IMR-90 (cell line): Measurements from ENCODE around the gene LARP1B. TPM values are rescaled to one million over a fixed set of nuclear protein-coding genes. Genes with fewer than 3 reads are reported as not detected.

Experiments
- ATAC-seq: fragments of 200-7000 bp; cut with Tn5 transposase; 2 replicates; pipeline ENCODE4 v1.9.1; 2020; ENCODE audit warnings: low read depth, mild to moderate bottlenecking, moderate library complexity
- BruUV-seq: library from RNA; stranded (reverse); fragments of 400-500 nt; replicated peaks from 2 replicates; lab custom pipeline; 2021; lab: Mats Ljungman, UMichigan
- CTCF ChIA-PET: fragments of 300-600 bp; formaldehyde crosslinking; extraction: SDS; loops from one replicate; lab custom pipeline; 2021; ENCODE audit warnings: antibody characterized with exemption; lab: Yijun Ruan, JAX
- POLR2A ChIA-PET: fragments of 300-600 bp; sonication (Branson Sonifier 250); formaldehyde crosslinking; loops from one replicate; lab custom pipeline; 2022; ENCODE audit warnings: antibody characterized with exemption; ENCODE audit not compliant: unreplicated experiment; lab: Charles Lee
- DNase-seq: peaks from one replicate; pipeline ENCODE4 v3.0.0; 2013
- H2AFZ ChIP-seq: replicated peaks from 2 replicates; pipeline ENCODE3; 2013; ENCODE audit warnings: low read length, mild to moderate bottlenecking; ENCODE audit not compliant: poor library complexity
- H2AK5ac ChIP-seq: 2 replicates; pipeline ENCODE4 v1.6.1; 2013; ENCODE audit warnings: low read depth, low read length, inconsistent platforms
- H2AK9ac ChIP-seq: replicated peaks from 2 replicates; pipeline ENCODE3; 2013; ENCODE audit warnings: mild to moderate bottlenecking, low read depth, low read length, moderate library complexity; ENCODE audit not compliant: poor library complexity
- H2BK120ac ChIP-seq: 2 replicates; pipeline ENCODE4 v1.6.1; 2013; ENCODE audit warnings: low read depth, low read length, inconsistent platforms
- H2BK15ac ChIP-seq: 3 replicates; pipeline ENCODE4 v1.6.1; 2013; ENCODE audit warnings: low read depth, low read length, inconsistent platforms
- H2BK20ac ChIP-seq: 2 replicates; pipeline ENCODE4 v1.6.1; 2013; ENCODE audit warnings: low read depth, mild to moderate bottlenecking, inconsistent platforms, low read length, moderate library complexity
- H2BK5ac ChIP-seq: 2 replicates; pipeline ENCODE4 v1.6.1; 2013; ENCODE audit warnings: mild to moderate bottlenecking, low read depth, low read length, inconsistent platforms; ENCODE audit not compliant: poor library complexity, severe bottlenecking
- H3K14ac ChIP-seq: replicated peaks from 2 replicates; pipeline ENCODE4 v1.6.1; 2013; ENCODE audit warnings: low read depth, low read length, inconsistent platforms
- H3K18ac ChIP-seq: 2 replicates; pipeline ENCODE4 v1.6.1; 2013; ENCODE audit warnings: low read depth, low read length, control low read depth
- H3K23ac ChIP-seq: 2 replicates; pipeline ENCODE4 v1.6.1; 2013; ENCODE audit warnings: low read depth, low read length, inconsistent platforms
- H3K27ac ChIP-seq: 2 replicates; pipeline ENCODE4 v1.5.1; 2013; ENCODE audit warnings: mild to moderate bottlenecking, control low read depth, low read length; ENCODE audit not compliant: insufficient read depth
- H3K27me3 ChIP-seq: 2 replicates; pipeline ENCODE4 v1.6.1; 2013; ENCODE audit warnings: low read length; ENCODE audit not compliant: control insufficient read depth, insufficient read depth
- H3K36me3 ChIP-seq: 2 replicates; pipeline ENCODE4 v1.6.1; 2013; ENCODE audit warnings: low read length, mixed read lengths; ENCODE audit not compliant: control insufficient read depth, insufficient read depth
- H3K4ac ChIP-seq: 2 replicates; pipeline ENCODE4 v1.6.1; 2013; ENCODE audit warnings: low read depth, low read length, inconsistent platforms
- H3K4me1 ChIP-seq: 2 replicates; pipeline ENCODE4 v1.6.1; 2013; ENCODE audit warnings: low read length, mixed read lengths; ENCODE audit not compliant: control insufficient read depth, insufficient read depth
- H3K4me2 ChIP-seq: 2 replicates; pipeline ENCODE4 v1.6.1; 2013; ENCODE audit warnings: low read depth, mild to moderate bottlenecking, control low read depth, low read length, moderate library complexity
- H3K4me3 ChIP-seq: 2 replicates; pipeline ENCODE4 v1.5.1; 2013; ENCODE audit warnings: low read depth, mild to moderate bottlenecking, control low read depth, low read length, moderate library complexity; ENCODE audit not compliant: insufficient read depth
- H3K56ac ChIP-seq: 2 replicates; pipeline ENCODE4 v1.6.1; 2013; ENCODE audit warnings: low read length, inconsistent platforms; ENCODE audit not compliant: insufficient read depth; ENCODE audit errors: extremely low read depth
- H3K79me1 ChIP-seq, 2 experiments: 2 replicates each; pipeline ENCODE4 v1.6.1; 2013; ENCODE audit warnings: low read length in 2 of 2, inconsistent platforms in 1 of 2, low read depth in 1 of 2
- H3K9ac ChIP-seq: 2 replicates; pipeline ENCODE4 v1.6.1; 2013; ENCODE audit warnings: low read depth, low read length, control low read depth
- H3K9me1 ChIP-seq: 2 replicates; pipeline ENCODE4 v1.6.1; 2013; ENCODE audit warnings: low read length, inconsistent platforms; ENCODE audit not compliant: insufficient read depth
- H3K9me3 ChIP-seq: 2 replicates; pipeline ENCODE4 v1.6.1; 2013; ENCODE audit warnings: low read length; ENCODE audit not compliant: control insufficient read depth, insufficient read depth
- H4K20me1 ChIP-seq: 2 replicates; pipeline ENCODE4 v1.6.1; 2013; ENCODE audit warnings: low read length, inconsistent platforms; ENCODE audit not compliant: insufficient read depth
- H4K5ac ChIP-seq: 2 replicates; pipeline ENCODE4 v1.6.1; 2013; ENCODE audit warnings: mild to moderate bottlenecking, low read depth, low read length, control low read depth
- H4K8ac ChIP-seq, 2 experiments: 2 replicates each; pipeline ENCODE4 v1.6.1; 2013; ENCODE audit warnings: low read depth in 2 of 2, low read length in 2 of 2, control low read depth in 1 of 2, inconsistent platforms in 1 of 2
- H4K91ac ChIP-seq: 2 replicates; pipeline ENCODE4 v1.6.1; 2013; ENCODE audit warnings: low read depth, low read length, inconsistent platforms; ENCODE audit not compliant: insufficient read depth
- BHLHE40 ChIP-seq: fragments of 150-350 bp; IDR thresholded peaks from 2 replicates; pipeline ENCODE4 v1.6.1; 2016; ENCODE audit warnings: mild to moderate bottlenecking, low read depth, low read length
- CEBPB ChIP-seq: IDR thresholded peaks from 2 replicates; pipeline ENCODE4 v1.6.1; 2012; ENCODE audit warnings: low read depth, low read length, improper control_type of control experiment
- CHD1 ChIP-seq: IDR thresholded peaks from 2 replicates; pipeline ENCODE4 v1.6.1; 2012; ENCODE audit warnings: low read depth, low read length, improper control_type of control experiment
- CTCF ChIP-seq: conservative IDR thresholded peaks from 2 replicates; pipeline ENCODE4 v1.5.1; 2012; ENCODE audit warnings: mild to moderate bottlenecking, low read depth, low read length, improper control_type of control experiment
- ELK1 ChIP-seq: fragments of 150-350 bp; IDR thresholded peaks from 2 replicates; pipeline ENCODE4 v1.6.1; 2016; ENCODE audit warnings: low read depth, mild to moderate bottlenecking, low read length, moderate library complexity, borderline replicate concordance
- FOS ChIP-seq: fragments of 150-350 bp; IDR thresholded peaks from 2 replicates; pipeline ENCODE4 v1.6.1; 2016; ENCODE audit warnings: low read depth, low read length
- MAFK ChIP-seq: IDR thresholded peaks from 2 replicates; pipeline ENCODE4 v1.6.1; 2012; ENCODE audit warnings: low read depth, low read length, improper control_type of control experiment
- MAZ ChIP-seq: IDR thresholded peaks from 2 replicates; pipeline ENCODE4 v1.6.1; 2012; ENCODE audit warnings: low read depth, mild to moderate bottlenecking, low read length, improper control_type of control experiment, moderate library complexity, borderline replicate concordance
- MXI1 ChIP-seq: IDR thresholded peaks from 2 replicates; pipeline ENCODE4 v1.6.1; 2012; ENCODE audit warnings: low read depth, mild to moderate bottlenecking, low read length, moderate library complexity, borderline replicate concordance
- NFE2L2 ChIP-seq: fragments of 150-350 bp; IDR thresholded peaks from 2 replicates; pipeline ENCODE4 v1.6.1; 2016; ENCODE audit warnings: low read depth, mild to moderate bottlenecking, low read length
- POLR2A ChIP-seq: IDR thresholded peaks from 2 replicates; pipeline ENCODE4 v1.6.1; 2012; ENCODE audit warnings: mild to moderate bottlenecking, low read depth, low read length
- RAD21 ChIP-seq: IDR thresholded peaks from 2 replicates; pipeline ENCODE4 v1.6.1; 2012; ENCODE audit warnings: low read length, improper control_type of control experiment
- RCOR1 ChIP-seq: IDR thresholded peaks from 2 replicates; pipeline ENCODE4 v1.6.1; 2012; ENCODE audit warnings: mild to moderate bottlenecking, low read length, improper control_type of control experiment; ENCODE audit not compliant: insufficient replicate concordance
- RFX5 ChIP-seq: IDR thresholded peaks from 2 replicates; pipeline ENCODE4 v1.8.0; 2012; ENCODE audit warnings: low read depth, mild to moderate bottlenecking, low read length, moderate library complexity
- USF2 ChIP-seq: fragments of 150-350 bp; IDR thresholded peaks from 2 replicates; pipeline ENCODE4 v1.6.1; 2017; ENCODE audit warnings: mild to moderate bottlenecking, antibody characterized with exemption, low read length, low read depth
- WGBS, 2 experiments: methylation state at CpG; one replicate each; pipeline versions ENCODE4 v1.1.5 to v1.1.7; 2013; ENCODE audit warnings: missing lambda C conversion rate in 2 of 2; ENCODE audit not compliant: insufficient read length in 1 of 2; ENCODE audit errors: extremely low coverage in 2 of 2; 5-methylcytosine and 5-hydroxymethylcytosine counted together
- dilution Hi-C: fragments of 300-500 bp; cut with HindIII; formaldehyde crosslinking; loops from one replicate; pipeline ENCODE4 v1.14.3; 2018; ENCODE audit warnings: low sequenced_read_pairs; ENCODE audit not compliant: unreplicated experiment
- in situ Hi-C: fragments of 300-500 bp; cut with MboI; formaldehyde crosslinking; loops from 3 replicates; pipeline ENCODE4 v1.14.3; 2019; ENCODE audit warnings: low sequenced_read_pairs, inconsistent platforms, mixed read lengths
- intact Hi-C: fragments of 100-400 bp; cut with micrococcal nuclease; formaldehyde crosslinking; loops from 2 replicates; pipeline ENCODE4 v1.10.0; 2022
- polyA plus RNA-seq, 3 experiments: library from polyadenylated mRNA; depleted of rRNA; stranded (reverse); fragments of >200 nt; gene quantifications; 2 replicates each; pipeline ENCODE4 v1.2.3, GENCODE V29; 2012; ENCODE audit warnings: low replicate concordance in 1 of 3
- total RNA-seq: library from RNA; depleted of rRNA; stranded (reverse); fragments of >200 nt; gene quantifications from 2 replicates; pipeline ENCODE4 v1.2.3, GENCODE V29; 2012

The LARP1B gene
- total and polyA plus RNA-seq, 2 of the 4 experiments (the other 2 are of a cell fraction): 8.8 to 11.1 TPM

- no peak overlapping the region for H2BK15ac ChIP-seq
- no peak overlapping the region for H4K91ac ChIP-seq
- H2BK120ac ChIP-seq: no peak overlapping the region
- H3K4me3 ChIP-seq: no peak overlapping the region
- H3K9ac ChIP-seq: no peak overlapping the region
- WGBS, 2 experiments: no CpG with 5 or more reads among the region's 3 CpGs
- no peak overlapping the region for H2AFZ ChIP-seq
- H3K18ac ChIP-seq: no peak overlapping the region
- POLR2A ChIA-PET: no interaction called here
- CTCF ChIA-PET: no interaction called here
- H3K27me3 ChIP-seq: no peaks in the 10 kb centered on the region
- H4K20me1 ChIP-seq: no peaks in the 10 kb centered on the region
- H2BK5ac ChIP-seq: no peak overlapping the region
- no peak for DNase-seq
- dilution Hi-C loops: no loop called here
- H3K36me3 ChIP-seq: peaks cover 10% of the 10 kb centered on the region
- intact Hi-C loops: no loop called here
- ATAC-seq: no peak
- peaks cover 0 to 3% of the 10 kb centered on the region in 2 experiments; a peak in 1 of 4 replicates for H3K79me1 ChIP-seq
- no peak for TF ChIP-seq BHLHE40
- TF ChIP-seq CEBPB: no peak
- TF ChIP-seq RFX5: no peak
- TF ChIP-seq FOS: no peak
- TF ChIP-seq RCOR1: no peak
- TF ChIP-seq ELK1: no peak
- TF ChIP-seq MXI1: no peak
- no peak for TF ChIP-seq CTCF
- TF ChIP-seq NFE2L2: no peak
- no peak for TF ChIP-seq CHD1
- TF ChIP-seq MAFK: no peak
- no peak for TF ChIP-seq MAZ
- no peak for TF ChIP-seq POLR2A
- TF ChIP-seq USF2: no peak
- TF ChIP-seq RAD21: no peak
- no peak overlapping the region for H3K4ac ChIP-seq
- no peak overlapping the region for H3K14ac ChIP-seq
- no peak overlapping the region for H2AK9ac ChIP-seq
- H3K27ac ChIP-seq: no peak overlapping the region
- H4K5ac ChIP-seq: no peak overlapping the region
- in situ Hi-C loops: no loop called here
- no TSS peak for BruUV-seq
- no peak overlapping the region for H3K4me2 ChIP-seq
- H3K9me3 ChIP-seq: no peaks in the 10 kb centered on the region
- H4K8ac ChIP-seq: no peak overlapping the region
- no peak overlapping the region for H3K56ac ChIP-seq
- no peak overlapping the region for H2BK20ac ChIP-seq
- H3K23ac ChIP-seq: no peak overlapping the region
- no peaks in the 10 kb centered on the region for H3K4me1 ChIP-seq
- H3K9me1 ChIP-seq: no peaks in the 10 kb centered on the region
- no peak overlapping the region for H2AK5ac ChIP-seq
Measured at GRCh38 chr4:128123036-128123435, 61.9 kb downstream of the LARP1B start.
